ENCODE data around the gene RAB1A. TPM values are rescaled to one million over a fixed set of nuclear protein-coding genes. Genes with fewer than 3 reads are reported as not detected.
"Not testable (repeated sequence)": the region's sequence is repeated elsewhere in the genome, so short reads cannot be mapped to it uniquely, and the experiment has no call there.

Gene RAB1A
- total RNA-seq: 10 to 100 TPM; 88.1 to 91.9 TPM
- polyA plus RNA-seq: 53.9 TPM

DNA sequence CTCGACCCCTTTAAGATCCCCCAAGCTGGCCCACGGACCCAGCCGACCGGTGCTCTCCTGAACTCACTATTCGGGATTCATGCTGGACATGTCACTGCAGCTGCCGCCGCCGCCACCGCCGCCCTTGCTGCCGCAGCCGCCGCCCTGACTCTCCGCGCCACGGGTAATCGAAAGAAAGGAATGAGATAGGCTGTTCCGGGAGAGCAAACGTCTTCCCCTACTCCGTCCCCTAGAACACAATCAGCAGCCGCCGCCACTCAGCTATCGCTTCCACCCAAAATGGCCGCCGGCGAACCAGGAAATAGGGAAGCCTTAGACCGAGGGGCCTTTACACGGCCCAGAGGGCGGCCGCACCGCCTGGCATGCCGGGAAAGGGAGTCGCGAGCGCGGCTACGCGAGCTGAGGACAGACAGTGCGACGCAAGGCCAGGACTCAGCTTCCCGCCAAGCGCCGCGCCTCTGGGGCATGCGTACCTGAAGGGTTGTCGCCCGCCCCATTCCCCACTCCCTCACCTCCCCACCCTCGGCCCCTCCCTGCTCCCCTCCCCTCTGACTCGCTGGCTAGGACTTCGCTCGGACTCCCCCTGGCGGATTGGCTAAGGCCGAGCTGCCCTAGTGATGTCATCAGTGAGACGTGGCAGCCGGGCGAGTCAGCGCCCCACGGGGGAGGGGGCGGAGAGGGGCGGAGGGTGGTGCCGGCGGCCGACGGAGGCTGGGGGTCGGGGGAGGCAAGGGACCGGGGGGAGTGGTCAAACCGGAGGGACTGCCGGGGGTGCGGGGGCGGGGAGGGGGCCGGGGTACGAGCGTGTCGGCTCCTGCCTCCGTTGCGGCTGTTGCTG, at the start of gene RAB1A:
Gene RAB1A, minus strand, starts transcription at position 281 of the 838 bp plus-strand sequence. Its CDS starts 191 bp downstream, at position 90.
- H3K27ac ChIP-seq (ENCODE audit: low read depth, low read length): peak within 1 kb of the TSS; percentile 89
- H3K27ac Mint-ChIP-seq: peak within 1 kb of the TSS; percentile 82 to 100 (median 99)
- peaks cover 37 to 47% (median 42%) of the 10 kb centered on the region in 3 donors for H3K4me1 Mint-ChIP-seq
- peak; percentile 97 to 100 (median 99) for DNase-seq
- peaks cover 0 to 18% (median 3%) of the 10 kb centered on the region in 3 donors for H3K36me3 Mint-ChIP-seq
- H3K27me3 Mint-ChIP-seq: peaks cover 0 to 3% of the 10 kb centered on the region in 2 donors
- CTCF ChIA-PET: interaction anchor here (0.8 to 2.8 kb wide), 13 partner anchors 10 to 212 kb away, joined by 3 to 24 read pairs (median 4); partner anchors contain the start of genes ACTR2 and CEP68
- H3K4me1 ChIP-seq (ENCODE audit: insufficient read depth, low read length): peaks cover 40% of the 10 kb centered on the region
- POLR2A ChIA-PET: interaction anchor here (0.6 to 2.6 kb wide), 21 partner anchors 9 to 1541 kb away, joined by 3 to 51 read pairs (median 4); partner anchors contain the start of genes ACTR2, AFTPH, CEP68 and MDH1
- H3K9me3 Mint-ChIP-seq: peaks cover 0 to 2% (median 0%) of the 10 kb centered on the region in 5 donors
- no peaks in the 10 kb centered on the region for H3K36me3 ChIP-seq (ENCODE audit: insufficient read depth, low read length)
- H3K9me3 ChIP-seq (ENCODE audit: low read length): no peaks in the 10 kb centered on the region
- peak within 1 kb of the TSS; percentile 92 to 100 (median 99) for H3K4me3 Mint-ChIP-seq
- no peaks in the 10 kb centered on the region for H3K27me3 ChIP-seq (ENCODE audit: insufficient read depth, low read length, poor library complexity, severe bottlenecking)
- peak within 1 kb of the TSS; percentile 81 for H3K4me3 ChIP-seq (ENCODE audit: low read length)

DNA sequence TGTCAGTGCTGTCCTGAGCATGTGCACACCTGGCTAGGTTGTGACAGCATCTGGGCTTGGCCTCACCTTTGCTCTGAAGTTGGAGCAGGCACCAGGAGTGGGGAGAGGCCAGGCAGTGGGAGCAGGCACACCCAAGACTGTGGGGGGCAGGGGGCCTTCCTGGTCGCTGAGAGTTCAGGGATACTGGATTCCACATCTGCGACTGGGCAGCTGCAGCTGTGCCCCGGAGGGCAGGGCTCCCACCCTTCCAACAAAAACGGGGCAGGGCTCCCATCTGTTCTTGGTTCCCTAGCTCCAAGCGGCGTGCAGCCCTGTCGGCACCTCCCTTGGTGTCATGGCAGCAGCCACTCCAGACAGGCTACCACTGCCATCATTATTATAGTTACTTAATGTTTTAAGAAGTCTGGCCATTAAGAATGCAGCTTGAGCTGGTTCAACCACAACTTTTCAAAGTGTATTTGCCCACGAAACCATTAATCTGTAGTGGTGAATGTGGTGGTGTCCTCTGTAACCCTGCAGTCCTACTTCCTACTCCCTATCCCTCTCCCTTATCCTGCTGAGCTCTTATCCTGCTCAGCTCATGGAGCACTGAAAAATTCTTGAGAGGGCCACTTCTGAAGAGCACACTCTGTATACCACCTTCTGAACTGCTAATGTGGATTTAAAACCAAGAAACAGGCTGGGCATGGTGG, 48.0 kb upstream of the RAB1A start:
- no peak for DNase-seq

DNA sequence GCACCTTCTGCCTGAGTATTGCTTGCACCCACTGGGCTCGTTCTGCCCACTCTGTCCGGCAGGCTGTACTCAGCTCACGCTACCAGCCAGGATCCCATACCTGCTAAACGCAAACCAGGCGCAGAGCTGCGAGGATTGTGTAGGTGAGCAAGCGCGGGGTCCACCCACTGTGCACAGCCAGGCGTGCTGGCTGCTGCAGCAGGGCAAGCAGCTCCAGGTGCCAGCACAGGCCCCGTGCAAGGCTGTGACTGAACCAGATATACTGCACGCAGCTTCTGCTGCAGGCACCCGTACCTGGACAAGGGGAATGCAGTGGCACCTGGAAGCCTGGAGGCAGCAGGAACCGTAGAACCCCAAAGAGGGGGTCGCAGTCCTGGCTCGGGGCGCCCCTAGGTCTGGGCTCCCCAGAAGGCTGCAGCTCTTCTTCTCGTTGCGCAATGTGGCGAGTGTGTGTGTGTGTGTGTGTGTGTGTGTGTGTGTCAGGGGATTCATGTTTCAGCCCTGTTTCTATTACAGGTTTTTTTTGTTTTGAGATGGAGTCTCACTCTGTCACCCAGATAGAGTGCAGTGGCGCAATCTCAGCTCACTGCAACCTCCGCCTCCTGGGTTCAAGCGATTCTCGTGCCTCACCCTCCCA, 46.1 kb upstream of the RAB1A start:
- Histone ChIP-seq H3K4me3 (ENCODE audit: low read length) (no peak overlapping the region), H3K9me3 (ENCODE audit: low read length) (no peaks in the 10 kb centered on the region), H3K27ac (ENCODE audit: low read depth, low read length) (no peak overlapping the region), H3K4me1 (ENCODE audit: insufficient read depth, low read length) (no peaks in the 10 kb centered on the region), H3K36me3 (ENCODE audit: insufficient read depth, low read length) (no peaks in the 10 kb centered on the region), H3K27me3 (ENCODE audit: insufficient read depth, low read length, poor library complexity, severe bottlenecking) (no peaks in the 10 kb centered on the region)
- CTCF ChIA-PET: no interaction called here
- H3K36me3 Mint-ChIP-seq: peaks cover 0 to 8% (median 0%) of the 10 kb centered on the region in 3 donors
- H3K27ac Mint-ChIP-seq: no peak overlapping the region
- POLR2A ChIA-PET: no interaction called here
- no peaks in the 10 kb centered on the region for H3K4me1 Mint-ChIP-seq
- H3K27me3 Mint-ChIP-seq: peaks cover 10 to 12% of the 10 kb centered on the region in 2 donors
- H3K4me3 Mint-ChIP-seq: no peak overlapping the region
- no peaks in the 10 kb centered on the region for H3K9me3 Mint-ChIP-seq
- no peak for DNase-seq

More for the DNA sequence above, 48.0 kb upstream of the RAB1A start:
- H3K4me3 Mint-ChIP-seq: no peak overlapping the region
- peaks cover 13 to 20% of the 10 kb centered on the region in 2 donors for H3K27me3 Mint-ChIP-seq
- no peaks in the 10 kb centered on the region for H3K4me1 Mint-ChIP-seq
- H3K9me3 ChIP-seq (ENCODE audit: low read length): no peaks in the 10 kb centered on the region
- no peak overlapping the region for H3K27ac Mint-ChIP-seq
- peaks cover 0 to 8% (median 0%) of the 10 kb centered on the region in 3 donors for H3K36me3 Mint-ChIP-seq
- ChIA-PET POLR2A (no interaction called here), CTCF (interaction anchor here (1.0 to 1.7 kb wide), 3 partner anchors 9 to 260 kb away, joined by 3 to 4 read pairs (median 3); no protein-coding TSS in a partner anchor)
- no peaks in the 10 kb centered on the region for H3K27me3 ChIP-seq (ENCODE audit: insufficient read depth, low read length, poor library complexity, severe bottlenecking)
- H3K9me3 Mint-ChIP-seq: no peaks in the 10 kb centered on the region
- H3K27ac ChIP-seq (ENCODE audit: low read depth, low read length): no peak overlapping the region
- no peak overlapping the region for H3K4me3 ChIP-seq (ENCODE audit: low read length)
- no peaks in the 10 kb centered on the region for H3K4me1 ChIP-seq (ENCODE audit: insufficient read depth, low read length)
- no peaks in the 10 kb centered on the region for H3K36me3 ChIP-seq (ENCODE audit: insufficient read depth, low read length)

DNA sequence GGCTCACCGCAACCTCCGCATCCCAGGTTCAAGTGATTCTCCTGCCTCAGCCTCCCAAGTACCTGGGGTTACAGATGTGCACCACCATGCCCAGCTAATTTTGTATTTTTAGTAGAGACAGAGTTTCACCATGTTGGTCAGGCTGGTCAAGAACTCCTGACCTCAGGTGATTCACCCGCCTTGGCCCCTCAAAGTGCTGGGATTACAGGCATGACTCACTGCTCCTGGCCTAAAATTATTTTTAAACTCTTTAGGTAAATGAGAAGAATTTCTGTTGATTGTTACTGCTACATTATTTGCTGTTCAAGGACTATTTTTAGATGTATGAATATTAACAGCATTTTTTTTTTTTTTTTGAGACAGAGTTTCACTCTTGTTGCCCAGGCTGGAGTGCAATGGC, 44.1 kb upstream of the RAB1A start:
- H3K9me3 ChIP-seq (ENCODE audit: low read length); H3K4me1 Mint-ChIP-seq; H3K9me3 Mint-ChIP-seq; H3K27ac ChIP-seq (ENCODE audit: low read depth, low read length); POLR2A ChIA-PET; H3K4me1 ChIP-seq (ENCODE audit: insufficient read depth, low read length); H3K27ac Mint-ChIP-seq; DNase-seq; H3K36me3 ChIP-seq (ENCODE audit: insufficient read depth, low read length); H3K27me3 Mint-ChIP-seq; H3K36me3 Mint-ChIP-seq; H3K27me3 ChIP-seq (ENCODE audit: insufficient read depth, low read length, poor library complexity, severe bottlenecking); H3K4me3 Mint-ChIP-seq; H3K4me3 ChIP-seq (ENCODE audit: low read length): not testable (repeated sequence)
- CTCF ChIA-PET: interaction anchor here (0.7 kb wide), 1 partner anchor 194 kb away, joined by 3 read pairs; no protein-coding TSS in a partner anchor

GRCh38 chr2:65172994-65173790, 43.3 kb upstream of the RAB1A start:
- H3K27ac ChIP-seq (ENCODE audit: low read depth, low read length): no peak overlapping the region
- no peak overlapping the region for H3K4me3 Mint-ChIP-seq
- no peak for DNase-seq
- no peaks in the 10 kb centered on the region for H3K9me3 Mint-ChIP-seq
- no peaks in the 10 kb centered on the region for H3K27me3 ChIP-seq (ENCODE audit: insufficient read depth, low read length, poor library complexity, severe bottlenecking)
- H3K27me3 Mint-ChIP-seq: peaks cover 3 to 8% of the 10 kb centered on the region in 2 donors
- ChIA-PET POLR2A (no interaction called here), CTCF (interaction anchor here (0.8 to 1.3 kb wide), 2 partner anchors 57 to 256 kb away, joined by 3 to 4 read pairs; no protein-coding TSS in a partner anchor)
- H3K4me3 ChIP-seq (ENCODE audit: low read length): no peak overlapping the region
- H3K9me3 ChIP-seq (ENCODE audit: low read length): no peaks in the 10 kb centered on the region
- no peak overlapping the region for H3K27ac Mint-ChIP-seq
- no peaks in the 10 kb centered on the region for H3K4me1 ChIP-seq (ENCODE audit: insufficient read depth, low read length)
- H3K4me1 Mint-ChIP-seq: no peaks in the 10 kb centered on the region
- no peaks in the 10 kb centered on the region for H3K36me3 ChIP-seq (ENCODE audit: insufficient read depth, low read length)
- H3K36me3 Mint-ChIP-seq: no peaks in the 10 kb centered on the region

DNA sequence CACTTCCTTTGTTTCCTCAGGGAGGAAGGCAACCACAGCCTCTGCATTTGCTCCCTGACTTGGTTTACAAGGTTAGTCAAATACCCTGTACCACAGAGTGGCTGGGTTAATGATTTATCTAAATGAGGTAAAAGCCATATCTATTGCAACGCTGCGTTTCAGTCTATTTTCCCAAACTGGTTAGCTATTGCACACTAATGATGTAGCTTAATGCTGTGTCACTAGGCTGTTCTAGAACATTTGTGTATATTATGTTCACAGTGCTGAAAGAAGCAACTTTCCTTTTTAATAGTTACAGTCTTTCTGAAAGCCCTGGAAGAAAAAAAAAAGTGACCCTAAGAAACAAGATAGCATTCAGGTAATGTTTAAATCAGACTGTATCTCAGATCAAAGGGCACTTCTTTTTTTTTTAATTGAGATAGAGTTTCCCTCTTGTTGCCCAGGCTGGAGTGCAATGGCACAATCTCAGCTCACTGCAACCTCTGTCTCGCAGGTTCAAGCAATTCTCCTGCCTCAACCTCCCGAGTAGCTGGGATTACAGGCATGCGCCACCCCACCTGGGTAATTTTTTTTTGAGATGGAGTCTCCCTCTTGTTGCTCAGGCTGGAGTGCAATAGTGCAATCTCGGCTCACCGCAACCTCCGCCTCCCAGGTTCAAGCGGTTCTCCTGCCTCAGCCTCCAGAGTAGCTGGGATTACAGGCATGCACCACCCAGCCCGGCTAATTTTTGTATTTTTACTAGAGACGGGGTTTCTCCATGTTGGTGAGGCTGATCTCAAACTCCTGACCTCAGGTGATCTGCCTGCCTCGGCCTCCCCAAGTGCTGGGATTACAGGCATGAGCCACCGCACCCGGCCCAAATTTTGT, 40.9 kb upstream of the RAB1A start:
- H3K4me1 Mint-ChIP-seq; H3K4me3 ChIP-seq (ENCODE audit: low read length); H3K27me3 Mint-ChIP-seq; POLR2A ChIA-PET; H3K9me3 ChIP-seq (ENCODE audit: low read length); H3K4me1 ChIP-seq (ENCODE audit: insufficient read depth, low read length); H3K27me3 ChIP-seq (ENCODE audit: insufficient read depth, low read length, poor library complexity, severe bottlenecking); H3K36me3 Mint-ChIP-seq; H3K27ac ChIP-seq (ENCODE audit: low read depth, low read length); H3K36me3 ChIP-seq (ENCODE audit: insufficient read depth, low read length); H3K4me3 Mint-ChIP-seq; H3K27ac Mint-ChIP-seq; DNase-seq; H3K9me3 Mint-ChIP-seq: not testable (repeated sequence)
- CTCF ChIA-PET: interaction anchor here (1.4 to 4.4 kb wide), 3 partner anchors 12 to 253 kb away, joined by 3 to 44 read pairs (median 10); no protein-coding TSS in a partner anchor

GRCh38 chr2:65169760-65170136, 39.8 kb upstream of the RAB1A start:
- Histone ChIP-seq H3K27me3 (ENCODE audit: insufficient read depth, low read length, poor library complexity, severe bottlenecking) (no peaks in the 10 kb centered on the region), H3K27ac (ENCODE audit: low read depth, low read length) (no peak overlapping the region), H3K36me3 (ENCODE audit: insufficient read depth, low read length) (no peaks in the 10 kb centered on the region), H3K4me1 (ENCODE audit: insufficient read depth, low read length) (no peaks in the 10 kb centered on the region), H3K9me3 (ENCODE audit: low read length) (no peaks in the 10 kb centered on the region), H3K4me3 (ENCODE audit: low read length) (no peak overlapping the region)
- no peaks in the 10 kb centered on the region for H3K4me1 Mint-ChIP-seq
- H3K36me3 Mint-ChIP-seq: no peaks in the 10 kb centered on the region
- POLR2A ChIA-PET: interaction anchor here (0.6 kb wide), 1 partner anchor 94 kb away, joined by 5 read pairs; no protein-coding TSS in a partner anchor
- H3K9me3 Mint-ChIP-seq: no peaks in the 10 kb centered on the region
- H3K27me3 Mint-ChIP-seq: peaks cover 0 to 8% of the 10 kb centered on the region in 2 donors
- no peak overlapping the region for H3K4me3 Mint-ChIP-seq
- CTCF ChIA-PET: interaction anchor here (0.9 to 4.4 kb wide), 13 partner anchors 8 to 252 kb away, joined by 3 to 44 read pairs (median 4); partner anchors contain the start of gene CEP68
- no peak overlapping the region for H3K27ac Mint-ChIP-seq
- no peak for DNase-seq

Data from CD8-positive, alpha-beta memory T cell (primary cell).